H1 (cell line): ENCODE results near the gene ASCC3. TPM values are rescaled to one million over a fixed set of nuclear protein-coding genes. Genes with fewer than 3 reads are reported as not detected.

Source experiments
- CTCF ChIA-PET: fragments of 300-600 bp; sonication (Branson Sonifier 250); formaldehyde crosslinking; loops from one replicate; lab custom pipeline; 2021; ENCODE audit not compliant: partially characterized antibody; lab: Charles Lee
- POLR2A ChIA-PET: fragments of 300-600 bp; sonication (Branson Sonifier 250); formaldehyde crosslinking; loops from one replicate; lab custom pipeline; 2021; ENCODE audit warnings: inconsistent platforms; ENCODE audit not compliant: partially characterized antibody; lab: Charles Lee
- DNase-seq, 2 experiments: peaks; one replicate each; pipeline versions ENCODE4 v3.0.0 to v3.0.0-alpha.2; 2010 to 2022; ENCODE audit warnings: low spot score in 2 of 2, low read depth in 1 of 2, mixed read lengths in 1 of 2
- FAIRE-seq: peaks from 2 replicates; lab custom pipeline; 2011; peaks lifted over from hg19 to GRCh38; lab: Jason Lieb, UNC
- H2AFZ ChIP-seq: 2 replicates; pipeline ENCODE4 v1.8.1; 2012; ENCODE audit warnings: low read length, inconsistent platforms
- H2AK5ac ChIP-seq: 2 replicates; pipeline ENCODE4 v1.6.1; 2013; ENCODE audit warnings: low read depth, low read length
- H2BK120ac ChIP-seq: replicated peaks from 2 replicates; pipeline ENCODE3; 2013; ENCODE audit warnings: low read depth, low read length, inconsistent platforms
- H2BK12ac ChIP-seq: 2 replicates; pipeline ENCODE4 v1.6.1; 2013; ENCODE audit warnings: low read depth, low read length
- H2BK15ac ChIP-seq: 2 replicates; pipeline ENCODE4 v1.6.1; 2013; ENCODE audit warnings: low read length
- H2BK20ac ChIP-seq: 2 replicates; pipeline ENCODE4 v1.6.1; 2013; ENCODE audit warnings: low read length
- H2BK5ac ChIP-seq: 2 replicates; pipeline ENCODE4 v1.6.1; 2013; ENCODE audit warnings: low read depth, low read length
- H3K14ac ChIP-seq: 2 replicates; pipeline ENCODE4 v1.6.1; 2013; ENCODE audit warnings: inconsistent platforms; ENCODE audit not compliant: insufficient read length
- H3K18ac ChIP-seq: 2 replicates; pipeline ENCODE4 v1.6.1; 2013; ENCODE audit warnings: low read length; ENCODE audit errors: extremely low read depth
- H3K23ac ChIP-seq: 2 replicates; pipeline ENCODE4 v1.6.1; 2013; ENCODE audit warnings: inconsistent platforms; ENCODE audit not compliant: insufficient read length
- H3K23me2 ChIP-seq: 2 replicates; pipeline ENCODE4 v1.6.1; 2013; ENCODE audit warnings: low read depth, low read length
- H3K27ac ChIP-seq: 2 replicates; pipeline ENCODE4 v1.6.1; 2011; ENCODE audit warnings: low read depth, low read length, inconsistent platforms
- H3K27me3 ChIP-seq, 4 experiments: replicated peaks in 1 of 4; 1 replicate in 1 of 4; 2 replicates in 3 of 4; pipeline versions ENCODE4 v1.6.1 to v1.8.1; 2011 to 2013; ENCODE audit warnings: low read length in 3 of 4, mild to moderate bottlenecking in 3 of 4, inconsistent platforms in 2 of 4, mixed read lengths in 2 of 4, moderate library complexity in 1 of 4; ENCODE audit not compliant: control insufficient read depth in 3 of 4, insufficient read depth in 3 of 4; ENCODE audit errors: extremely low read depth in 1 of 4
- H3K36me3 ChIP-seq, 4 experiments: 2 replicates each; pipeline versions ENCODE4 v1.6.1 to v1.8.1; 2011 to 2013; ENCODE audit warnings: mild to moderate bottlenecking in 4 of 4, low read length in 3 of 4, moderate library complexity in 2 of 4, control low read depth in 1 of 4, inconsistent platforms in 1 of 4; ENCODE audit not compliant: insufficient read depth in 4 of 4, control insufficient read depth in 2 of 4
- H3K4ac ChIP-seq: replicated peaks from 2 replicates; pipeline ENCODE3; 2013; ENCODE audit warnings: low read length, low read depth, mixed read lengths, inconsistent platforms; ENCODE audit not compliant: insufficient read length
- H3K4me1 ChIP-seq, 4 experiments: replicated peaks in 1 of 4; 1 replicate in 1 of 4; 2 replicates in 3 of 4; pipeline versions ENCODE4 v1.6.1 to v1.8.1; 2011 to 2013; ENCODE audit warnings: low read length in 3 of 4, inconsistent platforms in 2 of 4, mixed read lengths in 1 of 4; ENCODE audit not compliant: insufficient read depth in 4 of 4, control insufficient read depth in 3 of 4
- H3K4me2 ChIP-seq, 2 experiments: 2 replicates each; pipeline versions ENCODE4 v1.6.1 to v1.8.1; 2011 to 2013; ENCODE audit warnings: low read depth in 2 of 2, low read length in 2 of 2, control low read depth in 1 of 2, inconsistent platforms in 1 of 2, mild to moderate bottlenecking in 1 of 2; ENCODE audit not compliant: insufficient read depth in 1 of 2
- H3K4me3 ChIP-seq, 4 experiments: fragments of 200-600, 300-600 bp in 1 of 4; sonication (generic), shearing (Covaris generic), sonication (Bioruptor Twin) in 1 of 4; 2 replicates each; pipeline versions ENCODE4 v1.5.1 to v1.8.1; 2011 to 2016; ENCODE audit warnings: low read length in 4 of 4, low read depth in 3 of 4, control low read depth in 2 of 4, inconsistent platforms in 2 of 4, mild to moderate bottlenecking in 2 of 4, mixed read lengths in 1 of 4, moderate library complexity in 1 of 4; ENCODE audit not compliant: insufficient read depth in 2 of 4; ENCODE audit errors: extremely low read depth in 1 of 4
- H3K56ac ChIP-seq: replicated peaks from 2 replicates; pipeline ENCODE3; 2013; ENCODE audit warnings: low read depth, mild to moderate bottlenecking, mixed read lengths, low read length, inconsistent platforms; ENCODE audit not compliant: insufficient read length
- H3K79me1 ChIP-seq: 2 replicates; pipeline ENCODE4 v1.6.1; 2013; ENCODE audit warnings: low read depth, low read length, control low read depth
- H3K79me2 ChIP-seq, 2 experiments: 2 replicates each; pipeline versions ENCODE4 v1.6.1 to v1.8.1; 2012 to 2013; ENCODE audit warnings: low read length in 2 of 2, mild to moderate bottlenecking in 2 of 2, inconsistent platforms in 1 of 2; ENCODE audit not compliant: insufficient read depth in 2 of 2, control insufficient read depth in 1 of 2
- H3K9ac ChIP-seq, 4 experiments: replicated peaks in 1 of 4; 1 replicate in 1 of 4; 2 replicates in 3 of 4; pipeline versions ENCODE4 v1.6.1 to v1.8.1; 2011 to 2013; ENCODE audit warnings: low read depth in 3 of 4, low read length in 3 of 4, control low read depth in 2 of 4, mild to moderate bottlenecking in 2 of 4, moderate library complexity in 2 of 4, inconsistent platforms in 1 of 4; ENCODE audit errors: extremely low read depth in 1 of 4
- H3K9me3 ChIP-seq, 2 experiments: 2 replicates each; pipeline versions ENCODE4 v1.6.1 to v1.8.1; 2012 to 2013; ENCODE audit warnings: mild to moderate bottlenecking in 2 of 2, moderate library complexity in 2 of 2, control low read depth in 1 of 2, inconsistent platforms in 1 of 2, low read depth in 1 of 2, low read length in 1 of 2, mixed read lengths in 1 of 2; ENCODE audit not compliant: insufficient read depth in 2 of 2
- H4K20me1 ChIP-seq, 2 experiments: replicated peaks in 1 of 2; 2 replicates each; pipeline versions ENCODE3 to v1.8.1; 2011 to 2013; ENCODE audit warnings: inconsistent platforms in 2 of 2, low read length in 2 of 2, mild to moderate bottlenecking in 1 of 2; ENCODE audit not compliant: insufficient read depth in 2 of 2, control insufficient read depth in 1 of 2
- H4K5ac ChIP-seq: 2 replicates; pipeline ENCODE4 v1.6.1; 2013; ENCODE audit warnings: low read length, low read depth, mixed read lengths, inconsistent platforms; ENCODE audit not compliant: insufficient read length
- H4K8ac ChIP-seq: 2 replicates; pipeline ENCODE4 v1.8.0; 2013; ENCODE audit warnings: mild to moderate bottlenecking, moderate library complexity, low read length, inconsistent platforms; ENCODE audit not compliant: insufficient read depth; ENCODE audit errors: extremely low read depth
- H4K91ac ChIP-seq: replicated peaks from 2 replicates; pipeline ENCODE3; 2013; ENCODE audit warnings: low read length, mixed read lengths, inconsistent platforms; ENCODE audit not compliant: insufficient read length
- CEBPB ChIP-seq: IDR thresholded peaks from 2 replicates; pipeline ENCODE4 v1.6.1; 2012; ENCODE audit warnings: low read depth, low read length
- POLR2A ChIP-seq, 2 experiments: IDR thresholded peaks; 1 replicate in 1 of 2; 2 replicates in 1 of 2; pipeline ENCODE4 v1.6.1; 2011; ENCODE audit warnings: low read depth in 2 of 2, low read length in 2 of 2, mild to moderate bottlenecking in 2 of 2; ENCODE audit errors: control extremely low read depth in 1 of 2
- TEAD4 ChIP-seq: IDR thresholded peaks from 2 replicates; pipeline ENCODE4 v1.6.1; 2012; ENCODE audit warnings: low read depth, low read length, inconsistent platforms, mixed read lengths
- WGBS, 2 experiments: shearing (Covaris generic) in 1 of 2; methylation state at CpG; one replicate each; pipeline versions ENCODE4 v1.1.6 to v1.1.7; 2013 to 2015; ENCODE audit warnings: low lambda C conversion rate in 2 of 2, mixed read lengths in 2 of 2, inconsistent platforms in 1 of 2, low coverage in 1 of 2, missing lambda C conversion rate in 1 of 2; ENCODE audit not compliant: insufficient replicate concordance in 2 of 2, insufficient coverage in 1 of 2, insufficient read length in 1 of 2; ENCODE audit errors: extremely low coverage in 1 of 2, missing lambda C conversion rate in 1 of 2; 5-methylcytosine and 5-hydroxymethylcytosine counted together
- polyA plus RNA-seq, 7 experiments: library from polyadenylated mRNA; depleted of rRNA in 3 of 7; stranded (reverse) in 5 of 7; unstranded in 2 of 7; fragments of >200 nt in 5 of 7; fragments of 200-250 nt in 2 of 7; gene quantifications; 1 replicate in 5 of 7; 2 replicates in 1 of 7; 4 replicates in 1 of 7; pipeline versions ENCODE4 v1.2.1 to v1.2.3, GENCODE V29; 2011 to 2013; ENCODE audit warnings: missing spikeins in 2 of 7, mixed read lengths in 2 of 7
- total RNA-seq: library from RNA; stranded (reverse); fragmentation: NEBNext Ultra II Directional; extraction: Animal tissue kit (Norgen Biotek cat#: 25700); gene quantifications from 2 replicates; pipeline ENCODE4 v1.2.1, GENCODE V29; 2021

The ASCC3 gene
- total and polyA plus RNA-seq, 2 of the 8 experiments (the other 6 are each of a cell fraction or from before 2014, with no cell fraction given): 37.5 to 77.8 TPM

DNA sequence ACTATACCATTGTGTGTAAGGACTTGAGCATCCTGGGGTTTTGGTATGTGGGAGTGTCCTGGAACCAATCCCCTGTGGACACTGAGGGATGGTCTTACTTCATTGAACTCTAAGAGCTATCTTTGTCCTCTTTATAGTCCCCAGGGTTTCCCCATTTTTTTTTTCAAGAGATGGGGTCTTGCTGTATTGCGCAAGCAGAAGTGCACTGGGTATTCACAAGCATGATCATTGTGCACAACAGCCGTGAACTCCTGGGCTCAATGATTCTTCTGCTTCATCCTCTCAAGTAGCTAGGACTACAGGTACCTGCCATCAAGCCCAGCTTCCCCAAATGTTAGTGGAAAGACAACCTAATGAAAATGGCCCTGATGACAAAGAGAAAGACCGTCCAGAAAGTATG, 2.2 kb upstream of the ASCC3 start:
- TF ChIP-seq POLR2A (IDR thresholded peaks at IDR 0.05; ENCODE audit: control extremely low read depth in 1 of 2, low read depth in 2 of 2, low read length in 2 of 2) (no peak), CEBPB (peak; percentile 47; the same call in 1 of the 2 replicates), TEAD4 (0 out of 2 replicates have a peak, but pooled peaks have one; percentile 6)
- CTCF ChIA-PET: no interaction called here
- 91% methylated on average over 3 of the region's 3 CpGs; no CpG with 5 or more reads in 1 of the 2 experiments for WGBS, 2 experiments
- H4K8ac ChIP-seq: no peak overlapping the region
- peaks cover 5 to 15% (median 6%) of the 10 kb centered on the region in 4 experiments; a peak in 4 of 7 replicates for H3K4me1 ChIP-seq
- H4K5ac ChIP-seq: no peak overlapping the region
- no peak overlapping the region for H3K18ac ChIP-seq
- no peak overlapping the region for H2AK5ac ChIP-seq
- H3K23ac ChIP-seq: no peak overlapping the region
- H2AFZ ChIP-seq: no peak overlapping the region
- no peaks in the 10 kb centered on the region for H3K36me3 ChIP-seq
- H3K9ac ChIP-seq: no peak overlapping the region
- no peak overlapping the region for H2BK5ac ChIP-seq
- no peaks in the 10 kb centered on the region; the same call in 1 of the 2 replicates for H3K23me2 ChIP-seq
- peaks cover 0 to 2% of the 10 kb centered on the region in 2 experiments for H4K20me1 ChIP-seq
- H3K79me1 ChIP-seq: no peaks in the 10 kb centered on the region
- H2BK12ac ChIP-seq: no peak overlapping the region
- H3K4me3 ChIP-seq: no peak overlapping the region
- POLR2A ChIA-PET: no interaction called here
- H3K9me3 ChIP-seq: no peaks in the 10 kb centered on the region
- H3K4ac ChIP-seq: no peak overlapping the region
- no peak overlapping the region for H2BK15ac ChIP-seq
- no peak for FAIRE-seq
- no peak overlapping the region for H3K14ac ChIP-seq
- peaks cover 3 to 31% of the 10 kb centered on the region in 2 experiments; a peak in 3 of 4 replicates for H3K79me2 ChIP-seq
- no peak overlapping the region for H4K91ac ChIP-seq
- no peak overlapping the region for H3K27ac ChIP-seq
- DNase-seq: no peak
- H3K56ac ChIP-seq: no peak overlapping the region
- H3K4me2 ChIP-seq: no peak overlapping the region; a peak in 1 of 4 replicates
- no peak overlapping the region for H2BK120ac ChIP-seq
- no peak overlapping the region for H2BK20ac ChIP-seq
- no peaks in the 10 kb centered on the region for H3K27me3 ChIP-seq
